Activated CD4-positive, alpha-beta T cell treated with anti-CD3 and anti-CD28 coated beads for 48 hours (primary cell): ENCODE measurements around the gene NEK3.
"Not testable (repeated sequence)": the region's sequence is repeated elsewhere in the genome, so short reads cannot be mapped to it uniquely, and the experiment has no call there.

Source experiments
- DNase-seq: peaks from one replicate; pipeline ENCODE4 v3.0.0-alpha.2; 2020

The NEK3 gene

GRCh38 chr13:52169839-52170238 lies 10.4 kb upstream of the NEK3 start:
- DNase-seq = no peak

DNA sequence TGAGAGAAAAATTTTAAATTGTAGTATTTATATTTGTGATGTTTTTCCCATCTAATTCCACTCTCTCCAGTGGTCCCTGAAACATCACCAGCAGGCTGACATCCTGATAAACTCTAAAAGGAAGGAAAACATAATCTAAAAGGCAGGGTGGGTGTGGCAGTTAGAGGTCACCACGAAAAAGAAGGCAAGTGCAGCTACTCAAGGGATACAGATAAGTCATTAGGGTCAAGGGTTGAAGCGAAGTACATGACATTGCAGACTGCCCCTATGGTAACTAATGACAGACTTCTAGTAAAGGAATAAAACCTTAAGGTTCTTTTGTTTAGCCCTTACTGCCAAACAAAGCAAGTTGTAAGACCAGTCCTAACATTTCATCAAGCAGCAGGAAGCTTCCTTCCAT lies 6.0 kb upstream of the NEK3 start:
- DNase-seq = no peak

DNA sequence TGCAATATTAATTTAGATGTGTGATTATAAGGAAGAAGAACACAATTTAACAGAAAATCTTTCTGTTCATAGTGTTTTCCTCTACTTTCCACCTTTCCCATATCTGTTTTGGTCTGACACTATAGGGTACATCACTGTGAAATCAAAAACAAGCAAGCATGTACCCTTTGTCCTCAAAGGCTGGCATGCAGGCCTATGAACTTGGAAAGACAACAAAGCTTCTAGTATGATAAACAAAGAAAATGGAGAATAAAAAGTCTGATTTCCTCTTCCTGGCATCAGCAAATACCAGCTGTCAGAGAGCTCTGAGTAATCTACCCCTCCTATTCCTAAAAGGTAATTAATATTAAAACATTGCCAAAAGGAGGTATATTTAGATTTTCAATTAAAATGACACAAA lies 5.6 kb upstream of the NEK3 start:
- no peak for DNase-seq

- DNase-seq = not testable (repeated sequence)
These were observed 4.5 kb upstream of the NEK3 start for GRCh38 chr13:52163878-52164277.

DNA sequence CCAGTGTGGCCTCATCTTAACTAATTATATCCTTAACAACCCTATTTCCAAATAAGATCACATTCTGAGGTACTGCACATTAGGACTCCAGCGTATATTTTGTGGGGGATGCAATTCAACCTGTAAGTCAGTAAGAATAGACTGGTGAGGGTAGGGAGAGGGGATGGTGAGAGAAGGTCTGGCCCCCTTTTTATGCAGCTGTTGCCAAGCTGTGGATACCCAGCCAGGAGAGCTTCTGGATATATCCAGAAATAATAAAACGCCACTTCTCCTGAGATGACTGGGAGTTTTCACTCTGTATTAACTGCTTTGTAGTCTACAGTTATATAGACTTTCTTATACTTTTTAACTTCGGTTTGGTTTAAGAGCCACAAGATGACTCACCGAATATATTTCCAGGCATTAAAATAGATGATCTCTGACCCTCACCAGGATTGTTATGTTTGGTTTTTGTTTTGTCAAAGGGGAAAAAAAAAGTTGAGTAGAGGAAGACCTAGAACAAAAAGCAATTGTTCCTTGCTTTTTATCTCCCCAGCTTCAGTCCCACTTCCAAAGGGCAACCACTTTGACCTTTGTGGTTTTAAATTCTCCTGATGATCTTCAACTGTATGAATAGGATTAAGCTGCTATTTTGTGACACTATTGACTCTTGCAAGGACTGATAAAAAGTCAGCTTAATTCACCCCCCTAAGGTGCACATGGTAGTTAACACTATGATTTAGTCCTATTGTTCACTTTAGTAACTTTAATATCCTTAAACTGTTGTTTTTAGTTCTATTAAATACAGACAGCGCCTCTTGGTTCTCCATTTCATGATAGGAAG lies 3.1 kb upstream of the NEK3 start:
- no peak for DNase-seq

DNA sequence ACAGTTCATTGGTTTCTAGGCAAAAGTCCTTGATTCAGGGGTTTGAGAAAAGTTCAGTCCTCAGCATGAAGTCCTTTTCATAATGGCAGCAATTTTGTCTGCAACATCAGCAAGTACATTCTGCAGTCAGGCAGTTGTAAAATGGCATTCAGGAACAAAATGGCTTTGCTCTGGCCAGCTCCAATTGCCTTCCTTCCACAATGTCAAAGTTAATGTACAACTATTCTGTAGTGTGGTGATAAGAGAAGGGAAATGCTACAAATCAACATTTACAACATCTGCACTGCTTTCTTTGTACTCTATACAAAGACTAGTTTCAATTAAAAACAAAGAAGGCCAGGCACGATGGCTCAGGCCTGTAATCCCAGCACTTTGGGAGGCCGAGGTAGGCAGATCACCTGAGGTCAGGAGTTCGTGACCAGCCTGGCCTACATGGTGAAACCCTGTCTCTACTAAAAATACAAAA lies 1.8 kb upstream of the NEK3 start:
- no peak for DNase-seq

- no peak for DNase-seq
These were observed 1.1 kb upstream of the NEK3 start for GRCh38 chr13:52160506-52160905.

DNA sequence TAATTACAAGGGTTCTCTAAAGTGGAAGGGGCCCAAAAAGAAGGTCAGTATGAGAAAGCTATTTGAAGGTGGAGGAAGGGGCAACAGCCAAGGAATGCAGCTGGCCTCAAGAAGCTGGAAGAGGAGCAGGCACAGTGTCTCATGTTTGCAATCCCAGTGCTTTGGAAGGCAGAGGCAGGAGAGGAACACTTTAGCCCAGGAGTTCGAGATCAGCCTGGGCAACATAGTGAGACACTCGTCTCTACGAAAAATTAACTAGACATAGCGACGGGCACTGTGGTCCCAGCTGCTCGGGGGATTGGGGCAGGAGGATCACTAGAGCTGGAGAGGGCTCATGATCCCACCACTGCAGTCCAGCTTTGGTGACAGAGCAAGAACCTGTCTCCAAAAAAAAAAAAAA lies 656 bp upstream of the NEK3 start:
- DNase-seq = no peak

GRCh38 chr13:52158629-52159158 lies 703 bp downstream of the NEK3 start:
- DNase-seq = no peak

DNA sequence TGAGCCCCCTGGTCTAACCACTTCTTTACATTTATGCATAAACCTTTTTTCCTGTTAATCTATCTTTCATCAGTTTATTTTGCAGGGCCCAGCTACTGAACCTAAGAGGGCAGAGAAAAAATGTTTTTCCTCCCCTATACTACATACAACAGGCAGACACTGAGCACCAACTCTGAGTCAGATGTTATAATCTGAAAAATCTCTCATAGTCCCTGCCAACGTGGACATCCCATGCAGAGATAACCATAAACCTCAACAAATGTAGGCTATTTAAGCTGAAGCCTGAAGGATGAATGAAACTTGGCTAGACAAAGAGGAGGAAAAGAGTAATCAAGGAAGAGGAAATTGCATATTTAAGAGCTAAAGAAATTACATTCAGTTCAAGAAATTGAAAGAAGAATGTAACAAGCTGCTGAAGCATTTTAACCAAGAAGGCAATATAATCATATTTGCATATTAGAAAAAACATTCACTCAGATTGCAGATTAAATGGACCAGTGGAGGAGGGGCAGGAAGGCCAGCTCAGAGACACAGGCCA lies 2.6 kb downstream of the NEK3 start:
- DNase-seq = no peak

DNA sequence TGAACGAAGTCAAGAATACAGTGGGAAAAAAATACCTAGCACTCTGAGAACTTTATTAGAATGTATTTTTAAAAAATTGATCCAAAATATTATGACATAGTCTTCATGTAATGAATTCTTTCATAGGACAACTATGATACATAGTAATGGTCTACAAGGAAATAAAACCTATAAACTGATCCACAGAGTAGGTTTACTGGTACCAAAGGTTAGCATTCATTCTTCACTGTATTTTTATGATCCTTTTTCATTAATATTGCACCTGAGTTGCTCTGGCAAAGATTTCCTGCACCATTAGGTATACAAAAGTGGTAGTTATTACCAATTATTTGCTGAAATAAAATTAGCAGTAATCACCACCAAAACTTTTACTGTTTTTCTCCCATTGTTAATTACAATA lies 4.2 kb downstream of the NEK3 start:
- DNase-seq = no peak

DNA sequence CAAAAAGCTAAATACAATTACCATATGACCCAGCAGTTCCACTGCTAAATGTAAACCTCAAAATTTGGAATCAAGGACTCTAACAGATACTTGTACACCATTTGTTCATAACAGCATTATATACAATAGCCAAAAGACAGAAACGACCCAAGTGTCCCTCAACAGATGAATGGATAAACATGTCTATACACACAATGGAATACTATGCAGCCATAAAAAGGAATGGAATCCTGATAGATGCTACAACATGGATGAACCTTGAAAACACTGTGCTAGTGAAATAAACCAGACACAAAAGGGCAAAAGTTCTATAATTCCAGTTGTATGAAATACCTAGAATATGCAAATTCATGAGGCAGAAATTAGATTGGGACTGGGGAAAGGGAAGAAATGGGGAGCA lies 12.2 kb downstream of the NEK3 start:
- DNase-seq = no peak

- no peak for DNase-seq
These were observed 18.1 kb downstream of the NEK3 start for GRCh38 chr13:52141299-52141698.

DNA sequence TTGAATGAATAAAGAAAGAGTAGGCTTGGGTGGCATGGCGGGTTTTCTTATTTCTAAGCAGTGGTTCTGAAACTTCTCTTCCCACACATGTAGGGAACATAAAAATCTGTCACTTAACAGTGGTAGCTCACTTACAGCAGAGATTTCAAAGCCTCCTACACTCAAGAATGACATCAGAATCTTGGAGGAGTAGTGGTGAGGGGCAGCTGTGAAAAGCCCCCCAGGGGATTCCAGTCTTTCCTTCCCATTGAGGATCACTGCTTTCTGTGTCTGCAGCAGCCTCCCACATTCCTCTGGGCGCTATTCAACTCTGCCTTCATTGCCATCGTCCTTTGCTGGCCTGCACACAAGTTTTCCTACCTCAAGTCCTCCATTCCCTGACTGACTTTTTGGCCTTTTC lies 21.9 kb downstream of the NEK3 start:
- no peak for DNase-seq

GRCh38 chr13:52136763-52137162 lies 22.6 kb downstream of the NEK3 start:
- no peak for DNase-seq

DNA sequence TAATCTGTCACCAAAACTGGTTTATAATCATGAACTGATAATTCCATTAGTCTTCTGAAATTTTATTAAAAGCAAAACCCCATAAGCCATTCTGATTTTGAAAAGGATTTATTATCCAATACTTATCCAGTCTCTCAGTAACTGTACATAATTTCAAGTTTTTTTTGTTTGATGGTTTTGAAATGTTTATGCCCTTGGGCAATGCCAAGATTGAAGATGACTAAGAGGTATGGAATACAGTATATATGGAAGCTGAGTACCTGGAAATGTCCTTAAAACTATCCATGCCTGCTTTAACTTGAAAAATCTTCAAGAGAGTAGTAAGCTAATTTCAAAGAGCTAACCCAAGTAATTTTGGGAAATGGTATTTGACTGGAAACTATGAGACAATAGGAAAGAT lies 28.8 kb downstream of the NEK3 start:
- no peak for DNase-seq

DNA sequence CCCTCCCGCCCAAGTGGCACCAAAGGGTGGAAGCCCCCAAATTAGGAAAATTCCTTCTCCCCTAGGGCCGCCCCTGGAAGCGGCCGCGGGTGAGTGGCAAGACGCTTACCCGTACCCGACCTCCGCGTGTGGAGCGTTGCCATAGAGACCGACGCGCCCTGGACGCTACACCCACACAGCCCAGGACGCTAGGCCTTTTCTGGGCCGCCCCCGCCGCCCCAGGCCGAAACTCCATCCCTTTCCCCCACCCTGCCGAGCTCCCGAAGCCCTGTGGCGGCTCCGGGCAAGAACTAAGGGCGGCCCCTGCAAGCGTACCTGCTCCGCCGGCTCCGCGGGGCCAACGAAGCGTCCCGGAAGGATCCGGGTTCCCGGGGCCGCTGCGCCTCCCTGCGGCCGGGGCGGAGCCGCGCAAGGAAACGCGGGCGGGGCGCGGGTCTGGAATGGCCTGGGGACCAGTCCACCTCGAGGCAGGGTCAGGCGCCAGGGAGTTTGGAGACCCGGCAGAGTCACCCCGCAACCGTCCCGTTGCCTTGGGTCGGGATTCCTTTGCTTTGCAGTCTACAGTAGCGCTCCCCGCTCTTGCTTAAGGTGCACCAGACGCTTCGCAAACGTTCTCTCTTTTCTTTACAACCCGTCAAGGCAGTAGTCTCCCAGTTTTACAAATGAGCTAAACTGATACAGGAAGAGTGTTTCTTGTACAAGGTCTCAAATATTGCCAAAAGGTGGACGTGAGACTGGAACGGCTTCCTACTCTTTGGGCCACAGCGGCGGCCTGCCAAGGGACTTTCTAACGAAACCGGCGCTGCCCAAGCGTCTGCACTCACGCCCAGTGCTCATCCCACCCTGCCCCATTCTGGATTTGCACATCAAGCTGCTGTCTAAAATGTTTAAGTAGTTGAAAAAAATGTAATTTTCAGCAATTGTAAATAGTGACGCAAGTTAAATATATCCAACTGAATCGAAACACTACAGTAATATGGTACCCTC lies 30.4 kb downstream of the NEK3 start, which contains the start of gene NEK5:
TSS of gene NEK5 (minus strand) at position 360 of the 987 bp plus-strand sequence. CDS start 1,591 bp downstream, outside the sequence.
- peak; percentile 70 for DNase-seq

GRCh38 chr13:52127783-52128702 lies 31.4 kb downstream of the NEK3 start:
- DNase-seq = peak; percentile 65

GRCh38 chr13:52127378-52127777 lies 32.0 kb downstream of the NEK3 start:
- DNase-seq = no peak

GRCh38 chr13:52125547-52125946 lies 33.9 kb downstream of the NEK3 start:
- no peak for DNase-seq

DNA sequence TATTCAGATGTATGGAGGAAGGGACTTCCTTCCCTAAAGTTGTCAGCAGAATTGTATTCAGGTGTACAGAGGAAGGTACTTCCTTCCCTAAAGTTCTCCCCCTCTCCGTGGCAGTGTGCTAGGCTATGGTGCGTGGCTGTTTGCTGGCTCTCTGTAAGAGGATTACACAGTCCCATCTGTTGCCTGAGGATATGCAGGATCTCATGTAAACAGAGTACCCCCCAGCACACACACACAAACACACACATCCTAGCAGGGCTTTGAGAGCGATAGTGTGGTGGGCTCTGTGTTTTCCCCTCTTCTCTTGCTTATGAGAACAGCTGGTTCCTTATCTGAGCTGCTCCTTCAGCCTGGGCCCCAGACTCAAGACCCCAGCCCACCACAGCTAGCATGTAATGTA lies 40.8 kb downstream of the NEK3 start:
- DNase-seq = no peak

DNA sequence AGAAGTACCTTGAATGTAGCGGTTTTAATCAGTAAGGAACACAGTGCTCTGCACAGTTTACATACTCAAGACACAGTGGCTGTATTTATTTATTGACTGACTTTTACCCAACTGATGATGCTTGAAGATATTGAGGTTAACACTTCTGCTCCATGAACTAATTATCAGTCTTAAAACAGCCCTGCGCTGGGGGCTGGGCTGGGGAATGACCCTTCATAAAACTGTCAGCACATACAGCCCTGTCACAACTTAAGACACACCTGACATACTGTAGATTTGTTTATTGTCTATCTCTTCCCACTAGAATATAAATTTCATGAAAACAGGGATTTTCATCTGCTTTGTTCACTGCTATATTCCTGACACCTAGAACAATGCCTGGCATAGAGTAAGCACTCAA lies 41.3 kb downstream of the NEK3 start:
- DNase-seq = no peak
